GM12878 (cell line): ENCODE measurements around the gene POLD2. TPM values are rescaled to one million over a fixed set of nuclear protein-coding genes. Genes with fewer than 3 reads are reported as not detected.

Experiments
- ATAC-seq: fragments of 200-7000 bp; cut with Tn5 transposase; 3 replicates; pipeline ENCODE4 v1.9.1; 2020; ENCODE audit warnings: mild to moderate bottlenecking, moderate library complexity
- Bru-seq: library from RNA; stranded (reverse); fragments of 400-500 nt; gene quantifications from one replicate; lab custom pipeline; 2021; lab: Mats Ljungman, UMichigan
- BruChase-seq, 2 experiments: library from RNA; stranded (reverse); fragments of 400-500 nt; gene quantifications; one replicate each; lab custom pipeline; 2021; lab: Mats Ljungman, UMichigan
- BruUV-seq: library from RNA; stranded (reverse); fragments of 400-500 nt; replicated peaks from 2 replicates; lab custom pipeline; 2021; lab: Mats Ljungman, UMichigan
- CTCF ChIA-PET: fragments of 300-600 bp; sonication (Branson Sonifier 250); formaldehyde crosslinking; extraction: SDS; loops from one replicate; lab custom pipeline; 2021; ENCODE audit warnings: inconsistent platforms; lab: Yijun Ruan, JAX
- POLR2A ChIA-PET: fragments of 350-600 bp; formaldehyde crosslinking; extraction: SDS; loops from one replicate; lab custom pipeline; 2021; ENCODE audit warnings: inconsistent platforms; lab: Charles Lee
- RAD21 ChIA-PET: fragments of 300-600 bp; sonication (Branson Sonifier 250); formaldehyde crosslinking; loops from one replicate; lab custom pipeline; 2023; ENCODE audit warnings: antibody characterized with exemption; ENCODE audit not compliant: unreplicated experiment; lab: Charles Lee
- SMC1A ChIA-PET: fragments of 300-600 bp; sonication (Branson Sonifier 250); formaldehyde crosslinking; loops from one replicate; lab custom pipeline; 2023; ENCODE audit not compliant: unreplicated experiment, uncharacterized antibody; lab: Charles Lee
- DNase-seq: peaks from one replicate; pipeline ENCODE4 v3.0.0-alpha.2; 2011; ENCODE audit warnings: low read depth, low spot score
- FAIRE-seq: peaks from 3 replicates; lab custom pipeline; 2011; peaks lifted over from hg19 to GRCh38; lab: Jason Lieb, UNC
- H2AFZ ChIP-seq: 2 replicates; pipeline ENCODE4 v1.6.0; 2011; ENCODE audit warnings: low read depth, low read length, control low read depth; ENCODE audit not compliant: control insufficient read depth
- H3K27ac ChIP-seq: 2 replicates; pipeline ENCODE4 v1.5.1; 2011; ENCODE audit warnings: control low read depth; ENCODE audit not compliant: control insufficient read depth, insufficient read depth
- H3K27me3 ChIP-seq, 2 experiments: replicated peaks in 1 of 2; 2 replicates each; pipeline versions ENCODE4 v1.6.0 to v1.6.1; 2011; ENCODE audit warnings: low read length in 1 of 2; ENCODE audit not compliant: control insufficient read depth in 2 of 2, insufficient read depth in 2 of 2
- H3K36me3 ChIP-seq, 2 experiments: 2 replicates each; pipeline ENCODE4 v1.5.1; 2011; ENCODE audit warnings: low read length in 1 of 2; ENCODE audit not compliant: control insufficient read depth in 2 of 2, insufficient read depth in 2 of 2
- H3K4me1 ChIP-seq: 2 replicates; pipeline ENCODE4 v1.6.1; 2011; ENCODE audit warnings: mild to moderate bottlenecking, low read length, moderate library complexity, mixed read lengths; ENCODE audit not compliant: control insufficient read depth, insufficient read depth
- H3K4me2 ChIP-seq: 2 replicates; pipeline ENCODE4 v1.6.0; 2011; ENCODE audit warnings: control low read depth; ENCODE audit not compliant: control insufficient read depth, insufficient read depth
- H3K4me3 ChIP-seq: fragments of 200-600 bp; sonication (generic); 2 replicates; pipeline ENCODE4 v1.5.1; 2016
- H3K79me2 ChIP-seq: 2 replicates; pipeline ENCODE4 v1.6.0; 2011; ENCODE audit warnings: low read length; ENCODE audit not compliant: control insufficient read depth, insufficient read depth
- H3K9ac ChIP-seq: 2 replicates; pipeline ENCODE4 v1.8.0; 2011; ENCODE audit warnings: low read length, control low read depth, mixed read lengths; ENCODE audit not compliant: control insufficient read depth, insufficient read depth
- H3K9me3 ChIP-seq: replicated peaks from 3 replicates; pipeline ENCODE4 v1.5.1; 2011; ENCODE audit warnings: mild to moderate bottlenecking, low read length; ENCODE audit not compliant: control insufficient read depth, insufficient read depth
- H4K20me1 ChIP-seq: 2 replicates; pipeline ENCODE4 v1.6.0; 2011; ENCODE audit not compliant: control insufficient read depth, insufficient read depth
- BACH1 ChIP-seq: fragments of 450-650 bp; IDR thresholded peaks from 2 replicates; pipeline ENCODE4 v1.6.1; 2017; ENCODE audit warnings: mild to moderate bottlenecking, borderline replicate concordance
- CHD2 ChIP-seq: IDR thresholded peaks from 2 replicates; pipeline ENCODE4 v1.6.1; 2011; ENCODE audit warnings: low read depth, low read length, improper control_type of control experiment, borderline replicate concordance
- DPF2 ChIP-seq: fragments of 450-650 bp; IDR thresholded peaks from 2 replicates; pipeline ENCODE4 v1.6.1; 2017; ENCODE audit warnings: mild to moderate bottlenecking
- E4F1 ChIP-seq: fragments of 450-650 bp; IDR thresholded peaks from 2 replicates; pipeline ENCODE4 v1.6.1; 2018; ENCODE audit warnings: borderline replicate concordance, mild to moderate bottlenecking; ENCODE audit not compliant: partially characterized antibody
- EED ChIP-seq: sonication (generic); IDR thresholded peaks from 2 replicates; pipeline ENCODE4 v1.6.1; 2016; ENCODE audit warnings: antibody characterized with exemption, low read depth
- HDGF ChIP-seq: fragments of 450-650 bp; IDR thresholded peaks from 2 replicates; pipeline ENCODE4 v1.6.1; 2016; ENCODE audit warnings: antibody characterized with exemption
- MXI1 ChIP-seq: fragments of 150-350 bp; IDR thresholded peaks from 2 replicates; pipeline ENCODE4 v1.6.1; 2011; ENCODE audit warnings: low read depth, mild to moderate bottlenecking, inconsistent platforms, low read length, improper control_type of control experiment
- PAX8 ChIP-seq: fragments of 450-650 bp; IDR thresholded peaks from 2 replicates; pipeline ENCODE4 v1.6.1; 2017; ENCODE audit warnings: mild to moderate bottlenecking, moderate library complexity
- RFX5 ChIP-seq: IDR thresholded peaks from 2 replicates; pipeline ENCODE4 v1.6.1; 2011; ENCODE audit warnings: low read depth, low read length, improper control_type of control experiment
- RUNX3 ChIP-seq: IDR thresholded peaks from 2 replicates; pipeline ENCODE4 v1.6.1; 2012; ENCODE audit warnings: low read length, inconsistent platforms
- SMC3 ChIP-seq: IDR thresholded peaks from 2 replicates; pipeline ENCODE4 v1.6.1; 2011; ENCODE audit warnings: low read length, improper control_type of control experiment, borderline replicate concordance
- SPI1 ChIP-seq: IDR thresholded peaks from 2 replicates; pipeline ENCODE4 v1.6.1; 2011; ENCODE audit warnings: low read depth, mild to moderate bottlenecking, low read length, moderate library complexity, borderline replicate concordance; ENCODE audit not compliant: insufficient read depth
- USF2 ChIP-seq: IDR thresholded peaks from 2 replicates; pipeline ENCODE4 v1.6.1; 2011; ENCODE audit warnings: low read depth, low read length, improper control_type of control experiment, borderline replicate concordance
- ZNF207 ChIP-seq: fragments of 450-650 bp; IDR thresholded peaks from 2 replicates; pipeline ENCODE4 v1.6.1; 2014; ENCODE audit warnings: antibody characterized with exemption, mild to moderate bottlenecking, borderline replicate concordance
- ZSCAN29 ChIP-seq: fragments of 450-650 bp; IDR thresholded peaks from 2 replicates; pipeline ENCODE4 v1.6.1; 2017; ENCODE audit warnings: mild to moderate bottlenecking, moderate library complexity
- WGBS: methylation state at CpG from one replicate; pipeline ENCODE4 v1.1.6; 2016; ENCODE audit warnings: low lambda C conversion rate; ENCODE audit not compliant: insufficient replicate concordance, insufficient coverage; ENCODE audit errors: missing lambda C conversion rate; 5-methylcytosine and 5-hydroxymethylcytosine counted together
- in situ Hi-C: fragments of 300-500 bp; cut with MboI; formaldehyde crosslinking; loops from 9 replicates; pipeline ENCODE4 v1.14.3; 2018; ENCODE audit warnings: mixed read lengths
- intact Hi-C: fragments of 100-400 bp; cut with micrococcal nuclease; formaldehyde crosslinking; loops from one replicate; pipeline ENCODE4 v1.14.2; 2022; ENCODE audit not compliant: unreplicated experiment
- long read RNA-seq, 2 experiments: library from polyadenylated mRNA; unstranded; transcript quantifications; one replicate each; pipeline ENCODE4 v2.0.0, GENCODE V29; 2019 to 2020
- polyA minus RNA-seq, 3 experiments: library from RNA; depleted of rRNA, polyadenylated mRNA; stranded (reverse); fragments of >200 nt; gene quantifications; 2 replicates each; pipeline ENCODE4 v1.2.3, GENCODE V29; 2011
- polyA plus RNA-seq, 11 experiments: library from polyadenylated mRNA; depleted of rRNA in 4 of 11; unstranded in 6 of 11; stranded (reverse) in 5 of 11; fragments of >200 nt; fragmentation: Nextera tagmentation in 4 of 11; fragmentation: Illumina TruSeq in 1 of 11; extraction: Ambion mirVana in 4 of 11; extraction: Trizol in 1 of 11; gene quantifications; 1 replicate in 1 of 11; 2 replicates in 10 of 11; pipeline versions ENCODE4 v1.2.1 to v1.2.3, GENCODE V29; 2011 to 2016; ENCODE audit warnings: inconsistent platforms in 2 of 11, missing spikeins in 2 of 11, low read depth in 1 of 11
- total RNA-seq, 4 experiments: library from RNA; depleted of rRNA in 3 of 4; stranded (reverse); fragments of >200 nt in 3 of 4; fragmentation: Illumina TruSeq in 1 of 4; extraction: Trizol in 1 of 4; gene quantifications; 2 replicates each; pipeline versions ENCODE4 v1.2.1 to v1.2.3, GENCODE V29; 2013 to 2021

The POLD2 gene
- total RNA-seq (2013; cell fraction: nucleolus; rRNA removed): 86.8 and 93.9 TPM in 2 replicates
- total RNA-seq (2014; rRNA removed) (149 and 169 TPM in 2 replicates), total RNA-seq (2014; rRNA removed; fragmentation: Illumina TruSeq; extraction: Trizol) (97.5 and 105 TPM in 2 replicates), total RNA-seq (2021) (169 TPM in 2 replicates), polyA plus RNA-seq (2011; rRNA removed) (113 and 179 TPM in 2 replicates), polyA plus RNA-seq (2014; fragmentation: Illumina TruSeq; extraction: Trizol) (61.8 and 118 TPM in 2 replicates), polyA plus RNA-seq (2014; fragmentation: Nextera tagmentation; extraction: Ambion mirVana) (10 to 100 TPM; 19.1 to 42.7 TPM), polyA plus RNA-seq (2014; rRNA removed) (193 and 194 TPM in 2 replicates), polyA plus RNA-seq (2016; fragmentation: Nextera tagmentation; extraction: Ambion mirVana) (100 to 1,000 TPM; 266 to 287 TPM), polyA minus RNA-seq (2011; rRNA and poly(A)+ RNA removed) (75.3 and 127 TPM in 2 replicates), Bru-seq, nascent RNA (percentile 74 among the genes with signal in this experiment), BruChase-seq, experiment 1, labeled RNA remaining after a 6-hour chase (percentile 77 among the genes with signal in this experiment), BruChase-seq, experiment 2, labeled RNA remaining after a 2-hour chase (percentile 68 among the genes with signal in this experiment)
- 99.6 TPM for polyA plus RNA-seq (2011; ENCODE audit: low read depth)
- 225 and 290 TPM in 2 replicates for polyA plus RNA-seq (2011; cell fraction: cytosol; rRNA removed)
- 281 and 287 TPM in 2 replicates for polyA plus RNA-seq (2011; cell fraction: nucleus; rRNA removed)
- 110 and 118 TPM in 2 replicates for polyA plus RNA-seq (2012)
- polyA minus RNA-seq (2011; cell fraction: cytosol; rRNA and poly(A)+ RNA removed): 41.1 and 46.9 TPM in 2 replicates
- 54.9 and 61.8 TPM in 2 replicates for polyA minus RNA-seq (2011; cell fraction: nucleus; rRNA and poly(A)+ RNA removed)
- long read RNA-seq, experiment 1, transcript POLD2-218 (11 exons, 1,619 nt): major isoform, 155 of 288 reads
- long read RNA-seq, experiment 1, transcript POLD2-207 (11 exons, 1,659 nt): minor isoform, 27 of 288 reads
- long read RNA-seq, experiment 1, partial matches to known transcripts: 79 of 288 reads
- long read RNA-seq, experiment 1, other reads (novel, unspliced or antisense): 25 of 288 reads
- long read RNA-seq, experiment 2, transcript POLD2-207 (11 exons, 1,659 nt): minor isoform, 11 of 142 reads
- long read RNA-seq, experiment 2, transcript POLD2-218 (11 exons, 1,619 nt): major isoform, 86 of 142 reads
- long read RNA-seq, experiment 2, partial matches to known transcripts: 26 of 142 reads
- long read RNA-seq, experiment 2, other reads (novel, unspliced or antisense): 18 of 142 reads

- peaks cover 16% of the 10 kb centered on the region for H3K79me2 ChIP-seq
- no peaks in the 10 kb centered on the region for H4K20me1 ChIP-seq
- 2% methylated on average over 48 of the region's 86 CpGs for WGBS
- no TSS peak for BruUV-seq
- no peaks in the 10 kb centered on the region for H3K9me3 ChIP-seq
- ATAC-seq: peak; percentile 100
- peak within 1 kb of the TSS; percentile 84 for H3K9ac ChIP-seq
- peak within 1 kb of the TSS; percentile 89 for H3K4me3 ChIP-seq
- peaks cover 2 to 3% of the 10 kb centered on the region in 2 experiments; a peak in 2 of 4 replicates for H3K36me3 ChIP-seq
- H3K27me3 ChIP-seq: no peaks in the 10 kb centered on the region
- RAD21 ChIA-PET: interaction anchor here (0.6 to 1.1 kb wide), 3 partner anchors 74 to 541 kb away, joined by 3 to 4 read pairs (median 3); partner anchors contain the start of gene STK17A
- FAIRE-seq: peak; percentile 97
- DNase-seq: peak; percentile 79
- peak within 1 kb of the TSS; percentile 91 for H2AFZ ChIP-seq
- H3K27ac ChIP-seq: peak within 1 kb of the TSS; percentile 76
- POLR2A ChIA-PET: interaction anchor here (0.7 to 1.5 kb wide), 3 partner anchors 8 to 533 kb away, joined by 3 to 5 read pairs (median 3); no protein-coding TSS in a partner anchor
- intact Hi-C loops (loop anchor here (2.0 kb wide), 1 partner anchor 41 kb away; the partner anchor contains the start of gene POLM), in situ Hi-C loops (no loop called here)
- CTCF ChIA-PET: interaction anchor here (0.6 to 1.2 kb wide), 5 partner anchors 18 to 461 kb away, joined by 3 to 4 read pairs (median 3); no protein-coding TSS in a partner anchor
- H3K4me1 ChIP-seq: peaks cover 6% of the 10 kb centered on the region
- H3K4me2 ChIP-seq: peak within 1 kb of the TSS; percentile 99
- SMC1A ChIA-PET: interaction anchor here (1.3 to 2.4 kb wide), 4 partner anchors 25 to 74 kb away, joined by 3 to 10 read pairs (median 5); no protein-coding TSS in a partner anchor
- peak; percentile 72; the same call in 1 of the 2 replicates for TF ChIP-seq CHD2
- TF ChIP-seq EED: no peak
- TF ChIP-seq SMC3: no peak
- 0 out of 2 replicates have a peak, but pooled peaks have one; percentile 52 for TF ChIP-seq HDGF
- no peak; the same call in 1 of the 2 replicates for TF ChIP-seq BACH1
- TF ChIP-seq MXI1: peak; percentile 82
- no peak for TF ChIP-seq SPI1
- no peak for TF ChIP-seq PAX8
- TF ChIP-seq E4F1: peak; percentile 46
- TF ChIP-seq ZSCAN29: no peak
- TF ChIP-seq RFX5: peak; percentile 95
- TF ChIP-seq RUNX3: no peak; the same call in 1 of the 2 replicates
- peak; percentile 86 for TF ChIP-seq DPF2
- no peak for TF ChIP-seq USF2
- peak; percentile 36; the same call in 1 of the 2 replicates for TF ChIP-seq ZNF207
These were observed at the start of gene POLD2 for GRCh38 chr7:44123190-44124003. TSS of gene POLD2 (minus strand) at chr7:44123548. CDS start at chr7:44122053, 1,495 bp downstream.
